H1 (cell line): Measurements from ENCODE around the gene TUBGCP6. TPM values are rescaled to one million over a fixed set of nuclear protein-coding genes. Genes with fewer than 3 reads are reported as not detected.

ENCODE experiments used
- BRCA1 ChIP-seq: IDR thresholded peaks from 2 replicates; pipeline ENCODE4 v1.6.1; 2012; ENCODE audit warnings: low read depth, low read length, improper control_type of control experiment
- CBX5 ChIP-seq: fragments of 300-800, 300-1000 bp; sonication (generic); IDR thresholded peaks from 2 replicates; pipeline ENCODE4 v1.7.1; 2016; ENCODE audit warnings: antibody characterized with exemption, low read length, low read depth
- CBX8 ChIP-seq: fragments of 300-800, 300-1000 bp; sonication (generic); IDR thresholded peaks from 2 replicates; pipeline ENCODE4 v1.7.1; 2016; ENCODE audit warnings: low read depth, low read length, borderline replicate concordance
- CREB1 ChIP-seq: IDR thresholded peaks from 2 replicates; pipeline ENCODE4 v1.6.1; 2012; ENCODE audit warnings: inconsistent platforms
- CTCF ChIP-seq, 3 experiments: IDR thresholded peaks; 1 replicate in 2 of 3; 2 replicates in 1 of 3; pipeline versions ENCODE4 v1.5.1 to v1.6.1; 2011; ENCODE audit warnings: low read length in 3 of 3, mild to moderate bottlenecking in 3 of 3, inconsistent platforms in 2 of 3, low read depth in 1 of 3, moderate library complexity in 1 of 3; ENCODE audit not compliant: insufficient read depth in 1 of 3; ENCODE audit errors: control extremely low read depth in 1 of 3
- EGR1 ChIP-seq: IDR thresholded peaks from 2 replicates; pipeline ENCODE4 v1.6.1; 2011; ENCODE audit warnings: low read depth, low read length, borderline replicate concordance
- FOSL1 ChIP-seq: IDR thresholded peaks from 2 replicates; pipeline ENCODE4 v1.6.1; 2011; ENCODE audit warnings: mild to moderate bottlenecking, low read depth, low read length, moderate library complexity; ENCODE audit not compliant: insufficient read depth
- GTF2F1 ChIP-seq: IDR thresholded peaks from 2 replicates; pipeline ENCODE4 v1.6.1; 2012; ENCODE audit warnings: low read depth, low read length, improper control_type of control experiment, borderline replicate concordance
- HDAC6 ChIP-seq: IDR thresholded peaks from one replicate; pipeline ENCODE4 v1.7.1; 2012; ENCODE audit warnings: low read depth, mild to moderate bottlenecking, inconsistent platforms, low read length, moderate library complexity
- JUND ChIP-seq: IDR thresholded peaks from 2 replicates; pipeline ENCODE4 v1.6.1; 2011; ENCODE audit warnings: mild to moderate bottlenecking, improper control_type of control experiment, low read length
- KDM1A ChIP-seq: fragments of 200-600, 300-600 bp; sonication (generic); IDR thresholded peaks from 2 replicates; pipeline ENCODE4 v1.7.1; 2016; ENCODE audit warnings: mild to moderate bottlenecking, low read length, borderline replicate concordance
- NANOG ChIP-seq: IDR thresholded peaks from 2 replicates; pipeline ENCODE4 v1.6.1; 2011; ENCODE audit warnings: low read length, low read depth, mild to moderate bottlenecking, inconsistent platforms; ENCODE audit not compliant: insufficient read depth, poor library complexity, severe bottlenecking
- PHF8 ChIP-seq: fragments of 200-600 bp; sonication (generic); conservative IDR thresholded peaks from 2 replicates; pipeline ENCODE4 v1.7.1; 2012; ENCODE audit warnings: low read depth, mild to moderate bottlenecking, inconsistent platforms, low read length, moderate library complexity
- POU5F1 ChIP-seq: IDR thresholded peaks from 2 replicates; pipeline ENCODE4 v1.6.1; 2011; ENCODE audit warnings: low read depth, mild to moderate bottlenecking, low read length, moderate library complexity
- SAP30 ChIP-seq: fragments of 300-600 bp; sonication (generic); IDR thresholded peaks from 2 replicates; pipeline ENCODE4 v1.7.1; 2012; ENCODE audit warnings: low read length, moderate library complexity, mild to moderate bottlenecking, inconsistent platforms; ENCODE audit not compliant: insufficient read depth, insufficient replicate concordance
- SIN3A ChIP-seq, 2 experiments: IDR thresholded peaks in 1 of 2; conservative IDR thresholded peaks in 1 of 2; 2 replicates each; pipeline ENCODE4 v1.6.1; 2011 to 2012; ENCODE audit warnings: low read length in 2 of 2, improper control_type of control experiment in 1 of 2, low read depth in 1 of 2, mild to moderate bottlenecking in 1 of 2
- SP2 ChIP-seq: IDR thresholded peaks from 2 replicates; pipeline ENCODE4 v1.6.1; 2012; ENCODE audit warnings: mild to moderate bottlenecking, low read length, inconsistent platforms
- SP4 ChIP-seq: IDR thresholded peaks from 2 replicates; pipeline ENCODE4 v1.6.1; 2012; ENCODE audit warnings: low read length, inconsistent platforms
- SUZ12 ChIP-seq: fragments of 200-600 bp; sonication (generic); IDR thresholded peaks from 2 replicates; pipeline ENCODE4 v1.6.1; 2012; ENCODE audit warnings: mild to moderate bottlenecking, inconsistent platforms, low read length, moderate library complexity, mixed read lengths
- TBP ChIP-seq: IDR thresholded peaks from 2 replicates; pipeline ENCODE4 v1.6.1; 2011; ENCODE audit warnings: low read depth, low read length, improper control_type of control experiment
- YY1 ChIP-seq: IDR thresholded peaks from 2 replicates; pipeline ENCODE4 v1.6.1; 2011; ENCODE audit warnings: low read depth, mild to moderate bottlenecking, low read length
- polyA plus RNA-seq, 7 experiments: library from polyadenylated mRNA; depleted of rRNA in 3 of 7; stranded (reverse) in 5 of 7; unstranded in 2 of 7; fragments of >200 nt in 5 of 7; fragments of 200-250 nt in 2 of 7; gene quantifications; 1 replicate in 5 of 7; 2 replicates in 1 of 7; 4 replicates in 1 of 7; pipeline versions ENCODE4 v1.2.1 to v1.2.3, GENCODE V29; 2011 to 2013; ENCODE audit warnings: missing spikeins in 2 of 7, mixed read lengths in 2 of 7
- total RNA-seq: library from RNA; stranded (reverse); fragmentation: NEBNext Ultra II Directional; extraction: Animal tissue kit (Norgen Biotek cat#: 25700); gene quantifications from 2 replicates; pipeline ENCODE4 v1.2.1, GENCODE V29; 2021
- TF ChIP-seq, protein P1 (sequence below): IDR thresholded peaks from 2 replicates; pipeline ENCODE4 v1.6.1; 2011; ENCODE audit warnings: low read depth, mild to moderate bottlenecking, low read length; ENCODE audit not compliant: insufficient read depth

The TUBGCP6 gene
- total and polyA plus RNA-seq, 2 of the 8 experiments (the other 6 are each of a cell fraction or from before 2014, with no cell fraction given) = 24.2 to 24.7 TPM

DNA sequence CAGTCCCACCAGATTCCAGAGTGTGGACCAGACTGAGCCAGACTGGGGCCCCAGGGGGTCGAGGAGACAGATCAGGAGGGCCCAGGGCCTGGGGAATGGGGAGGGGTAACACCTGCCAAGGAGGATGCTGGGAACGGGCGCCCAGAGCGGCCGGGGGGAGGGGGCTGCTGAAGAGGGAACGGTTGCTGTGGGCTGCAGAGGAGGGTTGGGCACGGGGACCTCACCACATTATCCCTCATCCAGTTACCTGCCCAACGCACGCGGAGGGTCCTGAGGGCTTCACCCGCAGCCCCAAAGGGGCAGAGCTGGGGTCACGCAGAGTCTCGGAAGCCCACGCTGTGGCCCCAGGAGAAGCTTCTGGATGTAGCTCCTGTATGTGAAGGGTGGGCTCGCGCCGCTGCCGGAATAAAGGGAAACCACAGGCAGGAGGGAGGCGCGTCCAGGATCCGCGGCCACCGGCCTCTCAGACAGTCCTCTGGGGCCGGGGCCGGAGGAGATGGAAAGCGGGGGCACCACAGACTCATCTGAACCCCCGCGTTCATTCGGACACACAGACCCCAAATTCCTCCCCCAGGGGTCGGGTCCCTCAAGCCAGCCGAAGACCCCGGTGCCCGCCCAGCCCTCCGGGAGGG lies 44.9 kb downstream of the TUBGCP6 start (continued):
- TF ChIP-seq SUZ12 = no peak
- no peak for TF ChIP-seq BRCA1
- no peak for TF ChIP-seq KDM1A
- no peak for TF ChIP-seq CBX8
- no peak for TF ChIP-seq TBP
- no peak for TF ChIP-seq CBX5
- TF ChIP-seq, protein P1, sequence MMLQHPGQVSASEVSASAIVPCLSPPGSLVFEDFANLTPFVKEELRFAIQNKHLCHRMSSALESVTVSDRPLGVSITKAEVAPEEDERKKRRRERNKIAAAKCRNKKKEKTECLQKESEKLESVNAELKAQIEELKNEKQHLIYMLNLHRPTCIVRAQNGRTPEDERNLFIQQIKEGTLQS = no peak
- no peak for TF ChIP-seq NANOG
- TF ChIP-seq JUND = no peak
- TF ChIP-seq SIN3A (conservative IDR thresholded peaks at IDR 0.05 in 1 of 2, IDR thresholded peaks at IDR 0.05 in 1 of 2; ENCODE audit: low read depth in 1 of 2, low read length in 2 of 2) = peak in 1 of 2 experiments; percentile 51; a peak in 1 of 4 replicates
- TF ChIP-seq YY1 = no peak
- no peak for TF ChIP-seq HDAC6
- no peak for TF ChIP-seq SP4
- 0 out of 2 replicates have a peak, but pooled peaks have one; percentile 43 for TF ChIP-seq CREB1
- TF ChIP-seq PHF8 = no peak
- TF ChIP-seq SP2 = no peak
- TF ChIP-seq EGR1 = no peak
- no peak for TF ChIP-seq SAP30
- TF ChIP-seq POU5F1 = no peak
- TF ChIP-seq GTF2F1 = no peak
- TF ChIP-seq CTCF (IDR thresholded peaks at IDR 0.05; ENCODE audit: control extremely low read depth in 1 of 3, insufficient read depth in 1 of 3, low read depth in 1 of 3, low read length in 3 of 3) = no peak
- TF ChIP-seq FOSL1 = no peak
